NCI-H524 (cell line): ENCODE data around the gene CLNK.

Experiments
- DNase-seq, 2 experiments: peaks; one replicate each; lab custom pipeline; 2025; lab: John Stamatoyannopoulos, UW

CLNK gene

GRCh38 chr4:10612476-10612875, 72.1 kb downstream of the CLNK start:
- DNase-seq = no peak

DNA sequence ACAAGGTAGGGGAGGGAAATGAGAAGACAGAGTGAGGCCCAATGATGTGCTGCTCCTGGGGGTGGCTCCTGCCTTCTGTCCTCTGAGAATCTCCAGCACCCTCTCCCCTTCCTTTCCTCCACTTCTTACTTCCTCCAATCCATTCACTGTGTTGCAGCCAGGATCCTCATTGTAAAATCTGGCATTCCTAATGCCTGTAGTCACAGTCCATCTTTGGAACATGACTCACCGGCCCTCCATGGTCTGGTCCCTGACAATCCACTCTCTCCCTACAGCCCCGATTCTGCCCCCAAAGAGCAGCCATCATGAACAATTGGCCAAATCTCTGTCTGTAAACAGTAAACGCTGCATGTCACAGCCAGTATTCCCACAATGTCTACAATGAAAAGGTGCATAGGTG, 72.9 kb downstream of the CLNK start:
- no peak for DNase-seq

GRCh38 chr4:10608501-10609219, 75.9 kb downstream of the CLNK start:
- no peak for DNase-seq

DNA sequence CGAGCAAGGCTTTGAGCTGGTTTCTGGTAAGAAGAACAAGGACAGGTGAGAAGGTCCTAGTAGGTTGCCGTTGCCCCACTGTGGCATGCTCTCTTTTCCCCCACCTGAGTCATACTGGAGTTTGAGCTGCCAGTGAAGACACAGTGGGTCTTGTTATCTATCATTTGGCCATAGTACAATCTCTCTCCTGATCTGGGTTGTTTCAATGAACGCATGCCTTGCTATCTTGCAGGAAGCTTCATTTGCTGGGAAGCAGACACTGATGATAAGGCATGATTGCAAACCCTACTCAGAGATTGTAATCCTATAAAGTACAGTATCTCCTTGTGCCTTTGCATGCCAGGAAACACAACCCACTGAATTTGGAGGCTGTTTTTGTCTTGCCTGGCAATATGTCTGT, 77.4 kb downstream of the CLNK start:
- no peak for DNase-seq

DNA sequence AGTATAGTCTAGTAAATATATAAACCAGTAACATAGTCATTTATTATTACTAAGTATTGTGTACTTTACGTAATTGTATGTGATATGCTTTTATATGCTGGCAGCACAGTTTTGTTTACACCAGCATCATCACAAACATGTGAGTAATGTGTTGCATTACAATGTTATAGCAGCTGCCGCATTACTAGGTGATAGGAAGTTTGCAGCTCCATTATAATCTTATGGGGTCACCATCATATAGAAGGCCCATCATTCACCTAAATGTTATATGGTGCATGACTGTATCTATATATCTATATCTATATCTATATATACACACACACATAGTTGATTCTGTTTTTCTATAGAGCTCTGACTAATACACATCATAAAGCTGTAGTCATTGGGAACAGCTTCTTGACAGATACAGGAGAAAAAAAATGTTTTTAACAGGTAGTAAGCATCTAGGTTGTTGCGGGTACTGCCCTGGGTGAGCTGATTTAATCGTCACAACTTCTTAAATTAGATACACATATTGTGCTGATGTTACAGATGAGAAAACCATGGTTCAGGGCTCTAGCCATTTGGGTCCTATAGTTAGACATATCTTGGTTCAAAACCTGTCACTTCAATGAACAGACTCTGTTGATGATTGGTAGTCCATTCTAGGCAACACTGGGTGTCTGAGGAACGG, 77.9 kb downstream of the CLNK start:
- DNase-seq = no peak

- no peak for DNase-seq
Measured at GRCh38 chr4:10605746-10606482, 78.7 kb downstream of the CLNK start.

DNA sequence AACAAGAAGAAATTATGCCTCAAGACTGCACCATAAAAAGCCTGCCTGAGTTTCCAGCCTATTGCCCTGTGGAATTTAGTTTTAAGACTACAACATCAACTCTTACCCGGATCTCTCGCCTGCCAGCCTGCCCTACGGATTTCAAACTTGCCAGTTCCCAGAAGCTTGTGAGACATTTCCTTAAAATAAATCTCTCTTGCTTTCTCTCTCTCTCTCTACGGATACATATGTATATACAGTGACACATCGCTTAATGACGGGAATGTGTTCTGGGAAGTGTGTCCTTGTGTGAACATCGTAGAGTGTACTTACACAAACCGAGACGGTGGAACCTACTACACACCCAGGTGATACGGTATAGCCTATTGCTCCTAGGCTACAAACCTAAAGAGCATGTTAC, 79.5 kb downstream of the CLNK start:
- DNase-seq = no peak

DNA sequence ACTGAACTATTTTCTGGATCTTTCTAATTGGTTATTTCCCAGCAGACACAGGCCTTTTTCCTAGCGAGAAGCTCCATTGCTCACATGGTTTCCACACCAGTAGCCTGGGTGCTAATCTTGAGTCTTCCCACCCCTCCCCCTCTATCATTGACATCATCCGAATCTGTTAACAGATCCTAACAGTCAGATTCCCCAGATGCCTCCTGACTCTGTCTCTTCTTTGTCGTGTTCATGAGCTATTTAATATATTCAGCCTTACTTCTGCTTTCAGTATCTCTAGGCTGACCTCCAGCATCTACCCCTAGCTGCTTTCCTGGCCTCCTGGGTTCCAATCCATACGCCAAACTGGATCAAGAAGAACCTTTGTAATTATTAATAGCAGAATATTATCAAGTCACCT, 85.0 kb downstream of the CLNK start:
- DNase-seq = no peak

GRCh38 chr4:10598829-10599228, 85.7 kb downstream of the CLNK start:
- DNase-seq = no peak

GRCh38 chr4:10596586-10597290, 87.8 kb downstream of the CLNK start:
- no peak for DNase-seq

GRCh38 chr4:10593130-10593529, 91.4 kb downstream of the CLNK start:
- peak in 1 of 2 experiments; percentile 1 for DNase-seq

- DNase-seq = no peak
Measured at GRCh38 chr4:10590896-10591295, 93.7 kb downstream of the CLNK start.

- DNase-seq = no peak
Measured at GRCh38 chr4:10589799-10590198, 94.8 kb downstream of the CLNK start.

- DNase-seq = no peak
Measured at GRCh38 chr4:10589321-10589720, 95.2 kb downstream of the CLNK start.

GRCh38 chr4:10587697-10588096, 96.9 kb downstream of the CLNK start:
- peak; percentile 3 to 75 for DNase-seq

DNA sequence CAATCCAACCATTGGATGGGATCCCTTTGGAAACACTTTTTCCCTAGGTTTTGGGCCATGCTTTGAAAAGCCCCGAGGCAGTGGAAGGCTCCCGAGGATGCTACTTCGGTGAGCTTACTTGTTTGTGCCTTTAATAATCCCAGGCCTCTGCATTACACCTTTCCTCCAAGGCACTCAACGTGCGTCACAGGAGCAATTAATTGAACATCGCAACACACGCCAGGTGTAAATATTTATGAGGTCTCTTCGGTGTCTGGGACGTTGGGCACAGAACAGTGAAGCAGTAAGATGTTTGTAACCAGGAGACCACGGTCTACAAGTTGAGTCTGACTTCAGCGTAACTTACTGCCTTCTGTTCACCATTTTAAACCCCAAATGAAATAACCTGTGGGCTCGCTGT, 97.3 kb downstream of the CLNK start:
- DNase-seq = no peak

GRCh38 chr4:10584042-10584441, 100.5 kb downstream of the CLNK start:
- no peak for DNase-seq

DNA sequence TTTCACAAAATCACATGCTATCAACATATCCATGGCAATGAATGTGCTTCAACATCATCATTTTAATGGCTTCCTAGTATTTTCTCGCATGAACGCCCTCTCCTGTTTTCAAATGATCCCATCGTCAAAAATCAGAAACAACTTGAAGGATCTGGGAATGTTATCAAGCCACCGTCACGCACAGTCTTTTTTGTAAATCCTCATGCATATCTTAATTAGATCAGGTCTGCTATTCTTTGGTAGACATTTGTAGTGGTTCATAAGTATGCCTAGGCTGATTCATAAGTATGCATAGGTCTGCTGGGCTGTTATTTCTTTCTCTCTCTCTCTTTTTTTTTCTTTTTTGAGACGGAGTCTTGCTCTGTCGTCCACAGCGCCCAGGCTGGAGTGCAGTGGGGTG, 101.6 kb downstream of the CLNK start:
- no peak for DNase-seq

GRCh38 chr4:10582059-10582686, 102.4 kb downstream of the CLNK start:
- DNase-seq = peak; percentile 22 to 61

- no peak for DNase-seq
Measured at GRCh38 chr4:10581022-10581421, 103.5 kb downstream of the CLNK start.

- DNase-seq = no peak
Measured at GRCh38 chr4:10579648-10580047, 104.9 kb downstream of the CLNK start.
